ENCODE data around the gene PRELID1. TPM values are rescaled to one million over a fixed set of nuclear protein-coding genes. Genes with fewer than 3 reads are reported as not detected.

Gene PRELID1
- total and polyA plus RNA-seq, 10 of the 15 experiments (the other 5 are each of a cell fraction or from before 2014, with no cell fraction given): 30.9 to 584 (median 254) TPM

DNA sequence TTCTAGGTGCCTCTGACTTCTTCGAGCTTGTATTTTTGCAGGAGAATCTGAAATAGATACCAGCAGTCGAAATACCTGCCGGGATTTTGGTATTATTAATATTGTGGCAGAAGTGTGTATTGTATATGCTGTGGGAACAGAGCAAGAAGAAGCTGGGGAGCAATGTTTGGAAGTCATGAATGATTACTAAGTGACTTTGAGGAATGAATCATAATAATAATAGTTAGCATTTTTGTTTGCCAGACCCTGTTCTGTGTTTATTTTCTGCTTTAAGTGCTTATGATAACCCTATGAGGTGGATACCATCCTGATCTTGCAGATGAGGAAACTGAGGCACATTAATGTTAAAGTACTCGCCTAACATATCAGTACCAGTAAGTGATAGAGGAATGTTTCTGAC is 32.5 kb upstream of the PRELID1 start:
- H3K9ac ChIP-seq (ENCODE audit: control insufficient read depth, insufficient read depth, low read length): no peak overlapping the region
- H2AFZ ChIP-seq (ENCODE audit: control insufficient read depth, low read depth, low read length): no peak overlapping the region
- ATAC-seq (no peak), DNase-seq (ENCODE audit: low read depth, low spot score) (no peak), FAIRE-seq (no peak)
- no peaks in the 10 kb centered on the region for H3K79me2 ChIP-seq (ENCODE audit: control insufficient read depth, insufficient read depth, low read length)
- intact Hi-C loops (cut with micrococcal nuclease; ENCODE audit: unreplicated experiment) (no loop called here), in situ Hi-C loops (cut with MboI) (no loop called here)
- BruUV-seq (replicated peaks): no TSS peak
- no peaks in the 10 kb centered on the region for H4K20me1 ChIP-seq (ENCODE audit: control insufficient read depth, insufficient read depth)
- RAD21 ChIA-PET (ENCODE audit: unreplicated experiment): interaction anchor here (0.9 kb wide), 1 partner anchor 157 kb away, joined by 3 read pairs; no protein-coding TSS in a partner anchor
- no peaks in the 10 kb centered on the region for H3K4me1 ChIP-seq (ENCODE audit: control insufficient read depth, insufficient read depth, low read length)
- WGBS (ENCODE audit: insufficient coverage, insufficient replicate concordance, low lambda C conversion rate, missing lambda C conversion rate): 94% methylated on average over 4 of the region's 4 CpGs
- H3K36me3 ChIP-seq (ENCODE audit: control insufficient read depth in 2 of 2, insufficient read depth in 2 of 2, low read length in 1 of 2): peaks cover 6 to 17% of the 10 kb centered on the region in 2 experiments
- H3K27me3 ChIP-seq (replicated peaks in 1 of 2; ENCODE audit: control insufficient read depth in 2 of 2, insufficient read depth in 2 of 2, low read length in 1 of 2): no peaks in the 10 kb centered on the region
- H3K9me3 ChIP-seq (replicated peaks; ENCODE audit: control insufficient read depth, insufficient read depth, low read length): no peaks in the 10 kb centered on the region
- POLR2A ChIA-PET: no interaction called here
- SMC1A ChIA-PET (ENCODE audit: uncharacterized antibody, unreplicated experiment): interaction anchor here (0.8 to 1.6 kb wide), 3 partner anchors 20 to 157 kb away, joined by 3 to 5 read pairs (median 3); no protein-coding TSS in a partner anchor
- CTCF ChIA-PET: interaction anchor here (1.8 kb wide), 1 partner anchor 39 kb away, joined by 6 read pairs; no protein-coding TSS in a partner anchor
- no peak overlapping the region for H3K4me3 ChIP-seq
- H3K4me2 ChIP-seq (ENCODE audit: control insufficient read depth, insufficient read depth): no peak overlapping the region
- no peak overlapping the region for H3K27ac ChIP-seq (ENCODE audit: control insufficient read depth, insufficient read depth)
- TF ChIP-seq, protein P1, sequence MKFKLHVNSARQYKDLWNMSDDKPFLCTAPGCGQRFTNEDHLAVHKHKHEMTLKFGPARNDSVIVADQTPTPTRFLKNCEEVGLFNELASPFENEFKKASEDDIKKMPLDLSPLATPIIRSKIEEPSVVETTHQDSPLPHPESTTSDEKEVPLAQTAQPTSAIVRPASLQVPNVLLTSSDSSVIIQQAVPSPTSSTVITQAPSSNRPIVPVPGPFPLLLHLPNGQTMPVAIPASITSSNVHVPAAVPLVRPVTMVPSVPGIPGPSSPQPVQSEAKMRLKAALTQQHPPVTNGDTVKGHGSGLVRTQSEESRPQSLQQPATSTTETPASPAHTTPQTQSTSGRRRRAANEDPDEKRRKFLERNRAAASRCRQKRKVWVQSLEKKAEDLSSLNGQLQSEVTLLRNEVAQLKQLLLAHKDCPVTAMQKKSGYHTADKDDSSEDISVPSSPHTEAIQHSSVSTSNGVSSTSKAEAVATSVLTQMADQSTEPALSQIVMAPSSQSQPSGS (IDR thresholded peaks at IDR 0.05; ENCODE audit: low read length): no peak
- TF ChIP-seq STAT3 (IDR thresholded peaks at IDR 0.05; ENCODE audit: low read depth, low read length): no peak
- no peak for TF ChIP-seq ZBED1 (IDR thresholded peaks at IDR 0.05; ENCODE audit: borderline replicate concordance)
- no peak for TF ChIP-seq CBX5 (IDR thresholded peaks at IDR 0.05; ENCODE audit: low read depth)
- no peak for TF ChIP-seq RELA (IDR thresholded peaks at IDR 0.05; ENCODE audit: borderline replicate concordance, partially characterized antibody)
- TF ChIP-seq CBX3 (IDR thresholded peaks at IDR 0.05; ENCODE audit: borderline replicate concordance, low read depth): no peak
- no peak for TF ChIP-seq NBN (IDR thresholded peaks at IDR 0.05)
- TF ChIP-seq, protein P2, sequence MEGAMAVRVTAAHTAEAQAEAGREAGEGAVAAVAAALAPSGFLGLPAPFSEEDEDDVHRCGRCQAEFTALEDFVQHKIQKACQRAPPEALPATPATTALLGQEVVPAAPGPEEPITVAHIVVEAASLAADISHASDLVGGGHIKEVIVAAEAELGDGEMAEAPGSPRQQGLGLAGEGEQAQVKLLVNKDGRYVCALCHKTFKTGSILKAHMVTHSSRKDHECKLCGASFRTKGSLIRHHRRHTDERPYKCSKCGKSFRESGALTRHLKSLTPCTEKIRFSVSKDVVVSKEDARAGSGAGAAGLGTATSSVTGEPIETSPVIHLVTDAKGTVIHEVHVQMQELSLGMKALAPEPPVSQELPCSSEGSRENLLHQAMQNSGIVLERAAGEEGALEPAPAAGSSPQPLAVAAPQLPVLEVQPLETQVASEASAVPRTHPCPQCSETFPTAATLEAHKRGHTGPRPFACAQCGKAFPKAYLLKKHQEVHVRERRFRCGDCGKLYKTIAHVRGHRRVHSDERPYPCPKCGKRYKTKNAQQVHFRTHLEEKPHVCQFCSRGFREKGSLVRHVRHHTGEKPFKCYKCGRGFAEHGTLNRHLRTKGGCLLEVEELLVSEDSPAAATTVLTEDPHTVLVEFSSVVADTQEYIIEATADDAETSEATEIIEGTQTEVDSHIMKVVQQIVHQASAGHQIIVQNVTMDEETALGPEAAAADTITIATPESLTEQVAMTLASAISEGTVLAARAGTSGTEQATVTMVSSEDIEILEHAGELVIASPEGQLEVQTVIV (IDR thresholded peaks at IDR 0.05; ENCODE audit: borderline replicate concordance, partially characterized antibody): no peak
- TF ChIP-seq HCFC1 (IDR thresholded peaks at IDR 0.05; ENCODE audit: low read length): no peak
- TF ChIP-seq, protein P3, sequence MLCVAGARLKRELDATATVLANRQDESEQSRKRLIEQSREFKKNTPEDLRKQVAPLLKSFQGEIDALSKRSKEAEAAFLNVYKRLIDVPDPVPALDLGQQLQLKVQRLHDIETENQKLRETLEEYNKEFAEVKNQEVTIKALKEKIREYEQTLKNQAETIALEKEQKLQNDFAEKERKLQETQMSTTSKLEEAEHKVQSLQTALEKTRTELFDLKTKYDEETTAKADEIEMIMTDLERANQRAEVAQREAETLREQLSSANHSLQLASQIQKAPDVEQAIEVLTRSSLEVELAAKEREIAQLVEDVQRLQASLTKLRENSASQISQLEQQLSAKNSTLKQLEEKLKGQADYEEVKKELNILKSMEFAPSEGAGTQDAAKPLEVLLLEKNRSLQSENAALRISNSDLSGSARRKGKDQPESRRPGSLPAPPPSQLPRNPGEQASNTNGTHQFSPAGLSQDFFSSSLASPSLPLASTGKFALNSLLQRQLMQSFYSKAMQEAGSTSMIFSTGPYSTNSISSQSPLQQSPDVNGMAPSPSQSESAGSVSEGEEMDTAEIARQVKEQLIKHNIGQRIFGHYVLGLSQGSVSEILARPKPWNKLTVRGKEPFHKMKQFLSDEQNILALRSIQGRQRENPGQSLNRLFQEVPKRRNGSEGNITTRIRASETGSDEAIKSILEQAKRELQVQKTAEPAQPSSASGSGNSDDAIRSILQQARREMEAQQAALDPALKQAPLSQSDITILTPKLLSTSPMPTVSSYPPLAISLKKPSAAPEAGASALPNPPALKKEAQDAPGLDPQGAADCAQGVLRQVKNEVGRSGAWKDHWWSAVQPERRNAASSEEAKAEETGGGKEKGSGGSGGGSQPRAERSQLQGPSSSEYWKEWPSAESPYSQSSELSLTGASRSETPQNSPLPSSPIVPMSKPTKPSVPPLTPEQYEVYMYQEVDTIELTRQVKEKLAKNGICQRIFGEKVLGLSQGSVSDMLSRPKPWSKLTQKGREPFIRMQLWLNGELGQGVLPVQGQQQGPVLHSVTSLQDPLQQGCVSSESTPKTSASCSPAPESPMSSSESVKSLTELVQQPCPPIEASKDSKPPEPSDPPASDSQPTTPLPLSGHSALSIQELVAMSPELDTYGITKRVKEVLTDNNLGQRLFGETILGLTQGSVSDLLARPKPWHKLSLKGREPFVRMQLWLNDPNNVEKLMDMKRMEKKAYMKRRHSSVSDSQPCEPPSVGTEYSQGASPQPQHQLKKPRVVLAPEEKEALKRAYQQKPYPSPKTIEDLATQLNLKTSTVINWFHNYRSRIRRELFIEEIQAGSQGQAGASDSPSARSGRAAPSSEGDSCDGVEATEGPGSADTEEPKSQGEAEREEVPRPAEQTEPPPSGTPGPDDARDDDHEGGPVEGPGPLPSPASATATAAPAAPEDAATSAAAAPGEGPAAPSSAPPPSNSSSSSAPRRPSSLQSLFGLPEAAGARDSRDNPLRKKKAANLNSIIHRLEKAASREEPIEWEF (IDR thresholded peaks at IDR 0.05; ENCODE audit: insufficient replicate concordance, low read depth, low read length): no peak
- no peak for TF ChIP-seq MEF2B (IDR thresholded peaks at IDR 0.05; ENCODE audit: partially characterized antibody, poor library complexity, severe bottlenecking)
- no peak for TF ChIP-seq EZH2 (IDR thresholded peaks at IDR 0.05; ENCODE audit: borderline replicate concordance, control insufficient read depth, low read depth, low read length)
- TF ChIP-seq BMI1 (IDR thresholded peaks at IDR 0.05; ENCODE audit: borderline replicate concordance): no peak
- TF ChIP-seq ZNF622 (IDR thresholded peaks at IDR 0.05): no peak
